GM19099 (cell line): ENCODE measurements around the gene PSMB3.
A peak's percentile ranks its signal among the peaks of the same experiment; 100 is the strongest.

Experiments
- POLR2A ChIP-seq: IDR thresholded peaks from 3 replicates; pipeline ENCODE4 v1.6.1; 2011; ENCODE audit warnings: low read depth; ENCODE audit not compliant: insufficient read length; ENCODE audit errors: extremely low read depth

The PSMB3 gene

DNA sequence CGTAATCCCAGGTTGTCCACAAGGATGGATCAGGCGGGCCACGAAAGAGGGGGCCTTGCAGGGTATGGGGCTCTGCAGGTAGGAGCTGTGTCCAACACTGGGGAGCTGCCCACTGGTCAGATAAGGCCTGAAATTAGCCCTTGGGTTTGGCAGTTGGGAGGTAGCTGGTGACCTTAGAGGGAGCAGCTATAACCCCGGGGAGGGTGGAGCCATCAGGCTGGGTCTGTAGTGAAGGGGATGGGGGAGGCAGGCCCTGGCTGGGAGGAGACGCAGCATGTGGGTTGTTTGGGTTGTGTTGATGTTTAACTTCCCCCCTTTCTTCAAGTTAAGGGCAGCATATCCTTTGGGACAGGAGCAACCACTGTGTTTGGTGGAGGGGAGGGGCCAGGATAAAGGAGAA lies 41.6 kb upstream of the PSMB3 start:
- no peak for TF ChIP-seq POLR2A

DNA sequence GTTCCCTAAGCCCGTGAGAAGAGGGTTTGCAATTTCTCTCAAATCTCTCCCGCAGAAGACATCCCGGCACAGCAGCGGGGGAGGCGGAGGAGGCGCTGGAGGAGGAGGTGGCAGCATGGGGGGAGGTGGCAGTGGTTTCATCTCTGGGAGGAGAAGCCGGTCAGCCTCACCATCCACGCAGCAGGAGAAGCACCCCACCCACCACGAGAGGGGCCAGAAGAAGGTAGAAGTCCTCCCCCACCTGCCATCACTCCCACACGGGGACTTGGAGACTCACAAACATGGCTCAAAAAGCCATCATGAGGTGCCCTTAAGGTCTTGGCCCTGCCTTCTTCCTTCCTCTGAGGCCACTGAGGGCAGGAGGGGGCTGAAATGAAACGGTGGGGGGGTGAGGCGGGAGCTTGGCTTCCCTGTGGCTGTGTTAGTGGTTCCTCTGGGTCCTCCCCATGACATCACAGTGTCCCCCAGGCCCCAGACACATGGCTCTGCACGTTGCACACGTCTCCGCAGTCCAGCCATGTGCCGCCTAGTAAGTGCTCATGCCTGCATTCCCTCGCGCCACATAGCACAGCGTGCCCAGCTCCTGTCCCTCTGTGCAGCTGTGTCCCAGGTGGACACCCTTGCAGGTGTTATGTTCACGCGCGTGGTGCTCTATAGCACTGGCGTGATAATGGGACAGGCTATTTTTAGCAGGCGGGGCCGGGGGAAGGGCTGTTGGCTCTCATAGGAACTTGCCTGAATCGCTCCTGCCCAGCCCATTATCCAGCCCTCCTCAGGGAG lies 40.6 kb upstream of the PSMB3 start:
- no peak for TF ChIP-seq POLR2A

DNA sequence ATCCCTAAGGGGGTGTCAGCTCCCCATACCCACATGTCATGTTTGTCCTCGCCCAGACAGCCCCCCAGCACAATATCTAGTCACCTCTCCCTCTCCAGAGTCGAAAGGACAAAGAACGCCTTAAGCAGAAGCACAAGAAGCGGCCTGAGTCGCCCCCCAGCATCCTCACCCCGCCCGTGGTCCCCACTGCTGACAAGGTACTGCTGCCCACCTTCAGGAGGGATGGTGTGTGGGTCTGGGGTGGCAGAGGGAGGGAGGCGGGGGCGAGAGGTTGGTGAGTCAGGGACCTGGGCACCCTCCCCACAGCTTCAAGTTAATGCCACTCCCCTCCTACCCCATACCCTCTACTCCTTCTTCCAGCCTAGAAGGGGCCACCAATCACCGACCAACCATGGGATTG lies 39.9 kb upstream of the PSMB3 start:
- no peak for TF ChIP-seq POLR2A

DNA sequence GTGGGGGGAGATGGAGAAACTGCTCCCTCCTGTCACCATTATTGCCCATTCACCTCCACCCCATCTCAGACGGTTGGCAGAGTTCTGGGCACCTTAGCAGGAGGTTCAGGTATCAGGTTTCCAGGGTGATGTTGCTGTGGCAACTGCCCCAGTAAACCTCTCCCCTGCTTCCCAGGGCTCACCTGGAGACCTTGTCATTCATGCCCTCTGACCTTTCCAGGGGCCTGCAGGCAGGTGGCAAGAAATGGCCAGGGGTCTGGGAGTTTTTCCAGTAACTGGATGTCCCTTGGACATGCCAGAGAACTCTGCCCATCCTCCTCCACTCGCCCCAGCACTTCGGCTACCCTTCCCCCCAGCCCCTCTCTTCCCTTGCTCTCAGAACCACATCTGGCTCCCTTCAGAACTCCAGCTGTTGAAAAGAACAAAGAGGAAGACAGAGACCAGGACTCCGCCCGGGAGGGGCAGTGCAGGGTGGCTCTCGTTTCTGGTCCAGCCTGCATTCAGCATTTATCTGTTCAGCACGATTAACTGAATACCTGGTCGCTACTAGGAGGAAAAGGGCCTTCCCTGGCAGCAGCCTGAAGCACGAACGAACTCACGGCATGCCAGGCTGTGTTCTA lies 39.0 kb upstream of the PSMB3 start:
- no peak for TF ChIP-seq POLR2A

DNA sequence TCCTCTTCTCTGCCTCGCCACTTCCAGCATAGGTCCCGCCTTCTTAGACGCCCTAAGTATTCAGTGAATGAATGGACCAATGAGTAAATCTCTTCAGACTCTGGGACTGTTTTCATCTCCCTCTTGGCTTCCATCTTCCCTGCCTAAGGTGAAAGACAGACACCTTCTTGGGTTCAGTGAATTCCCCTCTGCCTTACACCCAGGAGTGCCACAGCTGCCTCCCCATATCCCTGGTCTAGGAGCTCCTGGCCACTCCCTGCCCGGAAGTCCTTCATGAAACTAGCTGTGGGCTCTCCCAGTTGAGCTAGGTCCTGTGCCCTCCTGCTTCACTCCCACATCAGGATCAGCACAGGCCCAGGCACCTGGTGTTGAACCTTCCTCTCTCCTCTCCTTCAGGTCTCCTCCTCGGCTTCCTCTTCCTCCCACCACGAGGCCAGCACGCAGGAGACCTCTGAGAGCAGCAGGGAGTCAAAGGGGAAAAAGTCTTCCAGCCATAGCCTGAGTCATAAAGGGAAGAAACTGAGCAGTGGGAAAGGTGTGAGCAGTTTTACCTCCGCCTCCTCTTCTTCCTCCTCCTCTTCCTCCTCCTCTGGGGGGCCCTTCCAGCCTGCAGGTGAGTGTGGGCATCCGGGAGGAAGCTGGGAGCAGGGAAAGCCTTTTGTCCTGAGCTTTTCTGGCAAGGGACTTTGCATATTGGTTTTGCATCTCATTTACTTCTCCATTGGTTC lies 37.2 kb upstream of the PSMB3 start:
- no peak for TF ChIP-seq POLR2A

DNA sequence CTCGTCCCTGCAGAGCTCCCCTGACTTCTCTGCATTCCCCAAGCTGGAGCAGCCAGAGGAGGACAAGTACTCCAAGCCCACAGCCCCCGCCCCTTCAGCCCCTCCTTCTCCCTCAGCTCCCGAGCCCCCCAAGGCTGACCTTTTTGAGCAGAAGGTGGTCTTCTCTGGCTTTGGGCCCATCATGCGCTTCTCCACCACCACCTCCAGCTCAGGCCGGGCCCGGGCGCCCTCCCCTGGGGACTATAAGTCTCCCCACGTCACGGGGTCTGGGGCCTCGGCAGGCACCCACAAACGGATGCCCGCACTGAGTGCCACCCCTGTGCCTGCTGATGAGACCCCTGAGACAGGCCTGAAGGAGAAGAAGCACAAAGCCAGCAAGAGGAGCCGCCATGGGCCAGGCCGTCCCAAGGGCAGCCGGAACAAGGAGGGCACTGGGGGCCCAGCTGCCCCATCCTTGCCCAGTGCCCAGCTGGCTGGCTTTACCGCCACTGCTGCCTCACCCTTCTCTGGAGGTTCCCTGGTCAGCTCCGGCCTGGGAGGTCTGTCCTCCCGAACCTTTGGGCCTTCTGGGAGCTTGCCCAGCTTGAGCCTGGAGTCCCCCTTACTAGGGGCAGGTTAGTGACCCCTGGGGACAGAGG lies 36.1 kb upstream of the PSMB3 start:
- TF ChIP-seq POLR2A, result no peak

DNA sequence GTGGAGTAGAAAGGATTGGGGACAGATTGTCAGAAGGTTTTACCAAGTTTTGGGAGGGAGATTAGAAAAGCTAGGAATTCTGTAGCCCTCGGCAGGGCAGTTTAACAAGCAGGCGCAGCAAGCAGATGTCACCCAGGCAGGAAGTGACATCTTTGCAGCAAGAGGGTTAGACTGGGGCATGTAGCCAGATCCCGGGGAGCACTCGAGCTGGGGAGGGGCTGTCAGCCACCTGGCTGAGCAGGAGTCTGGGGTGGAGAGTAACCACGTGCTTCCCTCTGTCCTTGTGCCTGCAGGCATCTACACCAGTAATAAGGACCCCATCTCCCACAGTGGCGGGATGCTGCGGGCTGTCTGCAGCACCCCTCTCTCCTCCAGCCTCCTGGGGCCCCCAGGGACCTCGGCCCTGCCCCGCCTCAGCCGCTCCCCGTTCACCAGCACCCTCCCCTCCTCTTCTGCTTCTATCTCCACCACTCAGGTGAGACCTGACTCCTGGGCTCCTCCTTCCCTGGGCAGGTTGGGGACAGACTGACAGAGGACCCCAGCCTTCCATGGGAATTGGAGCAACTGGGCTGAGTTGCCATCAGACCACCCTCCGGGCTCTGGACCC lies 35.3 kb upstream of the PSMB3 start:
- TF ChIP-seq POLR2A, result no peak

DNA sequence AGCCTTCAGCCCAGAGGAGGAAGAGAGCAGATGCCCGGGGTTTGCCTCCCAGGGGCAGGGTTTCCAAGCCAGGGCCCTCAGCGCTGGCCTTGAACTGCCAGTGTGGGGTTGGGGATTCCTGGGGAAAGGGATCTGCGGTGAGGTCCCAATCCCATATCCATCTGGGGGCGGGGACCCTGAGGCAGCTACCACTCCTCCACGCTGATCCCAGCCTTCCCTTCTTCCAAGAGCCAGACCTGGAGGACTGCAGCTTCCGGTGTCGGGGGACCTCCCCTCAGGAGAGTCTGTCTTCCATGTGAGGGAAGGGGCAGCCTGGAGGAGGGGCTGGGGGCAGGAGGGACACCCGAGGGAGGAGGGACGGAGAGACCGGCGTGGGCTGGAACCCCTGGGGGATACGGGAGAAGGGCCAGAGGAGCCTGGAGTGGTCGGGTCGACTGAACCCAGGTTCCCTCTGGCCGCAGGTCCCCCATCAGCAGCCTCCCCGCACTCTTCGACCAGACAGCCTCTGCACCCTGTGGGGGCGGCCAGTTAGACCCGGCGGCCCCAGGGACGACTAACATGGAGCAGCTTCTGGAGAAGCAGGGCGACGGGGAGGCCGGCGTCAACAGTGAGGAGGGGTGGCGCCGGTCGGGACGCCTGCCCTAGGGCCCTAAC lies 33.1 kb upstream of the PSMB3 start:
- TF ChIP-seq POLR2A, result no peak

DNA sequence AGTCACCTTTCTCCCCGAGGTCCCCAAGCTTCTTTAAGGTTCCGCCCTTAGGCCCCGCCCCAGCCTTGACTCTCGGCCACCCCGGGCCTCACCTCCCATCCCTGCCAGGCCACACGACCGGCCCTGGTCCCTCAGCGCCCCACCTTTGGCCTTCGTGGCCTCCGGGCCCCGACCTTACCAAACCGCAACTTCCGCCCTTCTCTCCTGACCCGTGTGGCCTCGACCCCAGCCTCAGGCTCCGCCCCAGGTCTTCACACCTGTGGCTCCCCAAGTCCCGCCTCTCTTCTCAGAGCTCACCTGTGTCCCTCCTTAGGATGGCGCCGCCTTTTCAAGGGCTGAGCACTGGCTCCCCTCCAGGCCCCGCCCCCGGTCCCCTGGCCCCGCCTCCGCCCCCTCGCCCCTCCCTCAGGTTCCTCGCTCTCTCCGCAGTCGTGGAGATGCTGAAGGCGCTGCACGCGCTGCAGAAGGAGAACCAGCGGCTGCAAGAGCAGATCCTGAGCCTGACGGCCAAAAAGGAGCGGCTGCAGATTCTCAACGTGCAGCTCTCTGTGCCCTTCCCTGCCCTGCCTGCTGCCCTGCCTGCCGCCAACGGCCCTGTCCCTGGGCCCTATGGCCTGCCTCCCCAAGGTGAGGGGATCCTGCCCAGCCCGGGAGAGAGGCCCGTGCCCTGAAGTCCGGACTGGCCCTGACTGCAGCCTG lies 32.4 kb upstream of the PSMB3 start:
- no peak for TF ChIP-seq POLR2A

DNA sequence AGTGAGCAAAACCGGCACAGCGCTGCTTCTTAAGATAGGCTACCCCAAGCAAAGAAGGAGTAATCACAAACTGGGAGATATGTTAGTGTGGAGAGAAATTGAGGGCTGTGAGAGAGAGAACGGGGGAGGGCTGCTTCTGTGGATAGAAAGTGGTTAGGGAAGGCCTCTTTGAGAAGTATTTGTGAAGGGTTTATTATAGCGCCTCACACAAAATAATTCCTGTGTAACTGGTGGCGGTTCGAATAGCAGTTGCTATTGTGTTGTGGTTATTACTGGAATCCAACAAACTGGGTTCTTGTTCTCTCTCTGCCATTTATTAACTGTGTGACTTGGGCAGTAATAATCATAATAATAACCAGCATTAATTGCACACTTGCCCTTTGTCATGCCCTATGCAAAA lies 31.6 kb upstream of the PSMB3 start:
- TF ChIP-seq POLR2A, result no peak

DNA sequence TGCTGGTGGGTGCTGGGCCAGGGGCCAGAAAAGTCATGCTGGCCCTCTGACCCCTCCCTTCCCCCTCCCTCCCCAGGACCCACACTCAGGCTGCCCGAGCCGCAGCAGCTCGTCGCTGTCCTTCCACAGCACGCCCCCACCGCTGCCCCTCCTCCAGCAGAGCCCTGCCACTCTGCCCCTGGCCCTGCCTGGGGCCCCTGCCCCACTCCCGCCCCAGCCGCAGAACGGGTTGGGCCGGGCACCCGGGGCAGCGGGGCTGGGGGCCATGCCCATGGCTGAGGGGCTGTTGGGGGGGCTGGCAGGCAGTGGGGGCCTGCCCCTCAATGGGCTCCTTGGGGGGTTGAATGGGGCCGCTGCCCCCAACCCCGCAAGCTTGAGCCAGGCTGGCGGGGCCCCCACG lies 30.7 kb upstream of the PSMB3 start:
- no peak for TF ChIP-seq POLR2A

DNA sequence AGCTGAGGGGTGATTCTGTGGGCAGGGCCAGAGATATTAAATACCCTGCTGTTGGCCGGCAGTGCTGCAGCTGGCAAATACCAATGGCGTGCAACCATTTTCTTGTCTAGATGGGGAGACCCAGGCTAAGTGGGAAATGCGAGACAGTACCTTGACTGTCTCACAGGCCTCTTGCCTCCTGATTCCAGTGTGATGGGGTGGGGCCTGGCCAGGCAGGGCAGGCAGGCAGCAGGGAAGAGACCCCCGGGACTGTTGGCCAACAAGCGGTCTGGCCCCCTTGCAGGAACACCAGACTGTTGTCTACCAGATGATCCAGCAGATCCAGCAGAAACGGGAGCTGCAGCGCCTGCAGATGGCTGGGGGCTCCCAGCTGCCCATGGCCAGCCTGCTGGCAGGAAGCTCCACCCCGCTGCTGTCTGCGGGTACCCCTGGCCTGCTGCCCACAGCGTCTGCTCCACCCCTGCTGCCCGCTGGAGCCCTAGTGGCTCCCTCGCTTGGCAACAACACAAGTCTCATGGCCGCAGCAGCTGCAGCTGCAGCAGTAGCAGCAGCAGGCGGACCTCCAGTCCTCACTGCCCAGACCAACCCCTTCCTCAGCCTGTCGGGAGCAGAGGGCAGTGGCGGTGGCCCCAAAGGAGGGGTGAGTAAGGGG lies 28.1 kb upstream of the PSMB3 start:
- TF ChIP-seq POLR2A, result no peak

DNA sequence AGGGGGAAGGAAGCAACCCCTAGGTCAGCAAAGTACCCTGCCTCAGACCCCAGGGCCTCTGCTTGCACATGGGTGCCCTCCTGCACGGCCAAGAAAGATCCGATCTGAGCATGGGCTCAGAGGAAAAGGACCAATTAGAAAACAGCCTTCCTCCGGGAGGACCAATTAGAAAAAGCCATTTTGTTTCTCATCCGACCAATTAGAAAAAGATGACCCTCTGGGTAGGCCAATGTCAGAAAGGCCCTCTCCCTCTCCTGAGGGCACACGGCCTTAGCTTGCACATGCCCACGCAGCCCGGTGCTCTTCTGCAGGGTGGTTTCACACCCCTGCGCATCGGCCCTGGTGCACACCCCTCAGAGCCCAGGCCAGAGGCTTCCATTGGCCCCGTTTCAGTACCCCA lies 27.5 kb upstream of the PSMB3 start:
- TF ChIP-seq POLR2A, result no peak

DNA sequence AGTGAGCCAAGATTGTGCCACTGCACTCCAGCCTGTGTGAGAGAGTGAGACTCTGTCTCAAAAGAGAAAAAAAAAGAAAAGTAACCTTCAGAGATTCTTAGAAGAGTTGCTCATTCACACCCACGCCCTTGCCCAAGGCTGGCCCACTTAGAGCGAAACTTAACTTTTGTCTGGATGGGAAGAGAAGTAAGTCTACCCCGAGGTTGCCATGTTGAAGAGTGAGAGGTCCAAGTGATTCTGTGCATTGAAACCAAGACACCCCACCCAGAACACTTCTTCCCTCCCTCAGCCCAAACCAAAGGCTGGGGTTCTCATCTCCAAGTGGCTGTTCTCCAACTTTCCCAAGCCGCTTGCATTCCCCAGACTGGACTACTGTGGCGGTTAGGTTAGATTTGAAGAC lies 24.8 kb upstream of the PSMB3 start:
- TF ChIP-seq POLR2A, result no peak

DNA sequence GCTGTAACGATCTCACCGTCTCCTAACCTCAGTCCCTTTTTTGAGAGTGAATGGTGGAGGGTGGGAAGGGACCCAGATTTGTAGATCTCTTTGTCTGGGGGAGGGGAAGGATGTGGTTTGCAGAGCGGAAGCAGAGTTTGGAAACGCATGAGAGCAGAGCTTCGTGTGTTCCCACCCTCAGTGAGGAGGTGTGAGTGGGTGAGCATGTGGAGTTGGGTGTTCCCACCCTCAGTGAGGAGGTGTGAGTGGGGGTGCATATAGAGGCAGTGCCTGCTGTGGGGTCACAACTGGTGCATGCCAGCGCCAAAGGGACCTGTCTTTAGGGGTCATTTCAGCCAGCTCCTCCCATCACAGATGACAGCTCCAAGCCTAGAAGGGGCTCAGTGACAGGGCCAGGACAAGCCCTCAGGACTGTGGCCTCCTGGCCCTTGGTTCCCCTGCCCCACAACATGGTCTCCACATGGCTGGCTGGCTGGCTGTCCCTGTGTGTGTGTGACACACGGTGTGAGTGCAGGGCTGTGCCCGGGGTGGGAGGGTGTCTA lies 24.2 kb upstream of the PSMB3 start:
- peak; percentile 37 for TF ChIP-seq POLR2A
